ENCODE measurements around the gene CFAP54.
A peak's percentile ranks its signal among the peaks of the same experiment; 100 is the strongest.

Gene CFAP54

GRCh38 chr12:96465896-96466295, 23.5 kb upstream of the CFAP54 start:
- Histone ChIP-seq H3K27me3 (ENCODE audit: insufficient read depth, poor library complexity, severe bottlenecking) (no peaks in the 10 kb centered on the region), H3K4me3 (ENCODE audit: severe bottlenecking) (no peak overlapping the region), H3K36me3 (ENCODE audit: low read depth) (no peaks in the 10 kb centered on the region), H3K4me1 (ENCODE audit: insufficient read depth, poor library complexity, severe bottlenecking) (peaks cover 11% of the 10 kb centered on the region), H3K27ac (ENCODE audit: poor library complexity, severe bottlenecking) (peak overlapping the region; percentile 70), H3K9me3 (ENCODE audit: severe bottlenecking) (no peaks in the 10 kb centered on the region)
- ATAC-seq (ENCODE audit: low read depth) = no peak
- DNase-seq (ENCODE audit: low spot score) = no peak
- TF ChIP-seq CTCF (IDR thresholded peaks at IDR 0.05; ENCODE audit: poor library complexity, severe bottlenecking) = no peak

GRCh38 chr12:96466939-96467751, 22.2 kb upstream of the CFAP54 start:
- ATAC-seq (ENCODE audit: low read depth) = peak; percentile 76
- Histone ChIP-seq H3K27ac (ENCODE audit: poor library complexity, severe bottlenecking) (peak overlapping the region; percentile 70), H3K36me3 (ENCODE audit: low read depth) (no peaks in the 10 kb centered on the region), H3K27me3 (ENCODE audit: insufficient read depth, poor library complexity, severe bottlenecking) (no peaks in the 10 kb centered on the region), H3K4me1 (ENCODE audit: insufficient read depth, poor library complexity, severe bottlenecking) (peaks cover 11% of the 10 kb centered on the region), H3K4me3 (ENCODE audit: severe bottlenecking) (no peak overlapping the region), H3K9me3 (ENCODE audit: severe bottlenecking) (no peaks in the 10 kb centered on the region)
- no peak for DNase-seq (ENCODE audit: low spot score)
- no peak for TF ChIP-seq CTCF (IDR thresholded peaks at IDR 0.05; ENCODE audit: poor library complexity, severe bottlenecking)

GRCh38 chr12:96471368-96472050, 17.9 kb upstream of the CFAP54 start:
- no peaks in the 10 kb centered on the region for H3K36me3 ChIP-seq (ENCODE audit: low read depth)
- DNase-seq (ENCODE audit: low spot score) = no peak
- ATAC-seq (ENCODE audit: low read depth) = peak; percentile 47; the same call in 2 of the 3 replicates
- no peak for TF ChIP-seq CTCF (IDR thresholded peaks at IDR 0.05; ENCODE audit: poor library complexity, severe bottlenecking)
- H3K4me3 ChIP-seq (ENCODE audit: severe bottlenecking) = no peak overlapping the region
- H3K9me3 ChIP-seq (ENCODE audit: severe bottlenecking) = no peaks in the 10 kb centered on the region
- H3K27ac ChIP-seq (ENCODE audit: poor library complexity, severe bottlenecking) = peak overlapping the region; percentile 4
- H3K27me3 ChIP-seq (ENCODE audit: insufficient read depth, poor library complexity, severe bottlenecking) = no peaks in the 10 kb centered on the region
- peaks cover 11% of the 10 kb centered on the region for H3K4me1 ChIP-seq (ENCODE audit: insufficient read depth, poor library complexity, severe bottlenecking)

GRCh38 chr12:96472384-96472783, 17.0 kb upstream of the CFAP54 start:
- ATAC-seq (ENCODE audit: low read depth) (no peak), DNase-seq (ENCODE audit: low spot score) (no peak)
- TF ChIP-seq CTCF (IDR thresholded peaks at IDR 0.05; ENCODE audit: poor library complexity, severe bottlenecking) = no peak
- Histone ChIP-seq H3K36me3 (ENCODE audit: low read depth) (no peaks in the 10 kb centered on the region), H3K9me3 (ENCODE audit: severe bottlenecking) (no peaks in the 10 kb centered on the region), H3K4me3 (ENCODE audit: severe bottlenecking) (no peak overlapping the region), H3K27me3 (ENCODE audit: insufficient read depth, poor library complexity, severe bottlenecking) (no peaks in the 10 kb centered on the region), H3K4me1 (ENCODE audit: insufficient read depth, poor library complexity, severe bottlenecking) (peaks cover 2% of the 10 kb centered on the region), H3K27ac (ENCODE audit: poor library complexity, severe bottlenecking) (no peak overlapping the region)
